NB4 (cell line): ENCODE measurements around the gene AKT3.

ENCODE experiments used
- CTCF ChIP-seq: IDR thresholded peaks from one replicate; pipeline ENCODE4 v1.5.1; 2012; ENCODE audit warnings: low read depth, low read length
- MAX ChIP-seq: IDR thresholded peaks from 2 replicates; pipeline ENCODE4 v1.6.1; 2011; ENCODE audit warnings: low read depth, low read length

- TF ChIP-seq CTCF (no peak), MAX (no peak)
Measured at GRCh38 chr1:243609698-243610097, 240.3 kb downstream of the AKT3 start.
